Frontal cortex (tissue), 4 donors: ENCODE results near the gene AGFG2. TPM values are rescaled to one million over a fixed set of nuclear protein-coding genes. Genes with fewer than 3 reads are reported as not detected.

Experiments used
- DNase-seq, 2 donors: peaks; one replicate each; pipeline ENCODE4 v3.0.0; 2012; ENCODE audit warnings: low spot score in 2 of 2
- FAIRE-seq: peaks from 2 replicates; lab custom pipeline; 2012; peaks lifted over from hg19 to GRCh38; lab: Jason Lieb, UNC
- total RNA-seq: library from RNA; depleted of rRNA; stranded (reverse); fragments of >200 nt; gene quantifications from one replicate; pipeline ENCODE4 v1.2.3, GENCODE V29; 2014
- donor health status: control.
- donor health status: control.
- donor health status: control.

The AGFG2 gene
- total RNA-seq, 1 donor from 2014 or later: 2.0 TPM

GRCh38 chr7:100582041-100582579 is 43.1 kb downstream of the AGFG2 start:
- FAIRE-seq (no peak), DNase-seq (no peak)

GRCh38 chr7:100582650-100583049 is 43.6 kb downstream of the AGFG2 start:
- no peak for FAIRE-seq
- DNase-seq: no peak

GRCh38 chr7:100583132-100584053 is 44.4 kb downstream of the AGFG2 start:
- FAIRE-seq (no peak), DNase-seq (peak in 1 of 2 donors; percentile 51)

GRCh38 chr7:100584054-100584682 is 45.2 kb downstream of the AGFG2 start:
- DNase-seq (peak in 1 of 2 donors; percentile 33), FAIRE-seq (no peak)

GRCh38 chr7:100584683-100585510 is 45.9 kb downstream of the AGFG2 start:
- no peak for FAIRE-seq
- DNase-seq: peak in 1 of 2 donors; percentile 39

- DNase-seq: peak; percentile 75 to 100
- no peak for FAIRE-seq
These were observed 46.7 kb downstream of the AGFG2 start, which contains the start of gene LRCH4 for GRCh38 chr7:100585511-100586265. LRCH4 (minus strand) TSS chr7:100586129; CDS start chr7:100586100, 29 bp downstream.

- peak; percentile 99 for FAIRE-seq
- DNase-seq: peak; percentile 98 to 100
These were observed 47.4 kb downstream of the AGFG2 start, which contains the start of gene FBXO24 for GRCh38 chr7:100586266-100587025. FBXO24 (plus strand) TSS chr7:100586328; CDS start chr7:100586626, 298 bp downstream.

- DNase-seq (no peak), FAIRE-seq (no peak)
These were observed 49.4 kb downstream of the AGFG2 start for GRCh38 chr7:100588438-100588837.

- FAIRE-seq (no peak), DNase-seq (no peak)
These were observed 50.4 kb downstream of the AGFG2 start for GRCh38 chr7:100589341-100589947.

- FAIRE-seq (no peak), DNase-seq (no peak)
These were observed 51.2 kb downstream of the AGFG2 start for GRCh38 chr7:100590077-100590737.

- no peak for DNase-seq
- FAIRE-seq: no peak
These were observed 52.6 kb downstream of the AGFG2 start for GRCh38 chr7:100591596-100591995.

GRCh38 chr7:100595188-100595587 is 56.2 kb downstream of the AGFG2 start:
- DNase-seq (no peak), FAIRE-seq (no peak)

- DNase-seq (no peak), FAIRE-seq (no peak)
These were observed 59.4 kb downstream of the AGFG2 start for GRCh38 chr7:100598425-100598824.

- FAIRE-seq: no peak
- no peak for DNase-seq
These were observed 61.1 kb downstream of the AGFG2 start for GRCh38 chr7:100599911-100600729.

- FAIRE-seq (no peak), DNase-seq (no peak)
These were observed 61.7 kb downstream of the AGFG2 start for GRCh38 chr7:100600730-100601038.

GRCh38 chr7:100602889-100603725 is 64.1 kb downstream of the AGFG2 start:
- DNase-seq: peak in 1 of 2 donors; percentile 34
- no peak for FAIRE-seq
